Mesendoderm (in vitro differentiated cells): Measurements from ENCODE around the gene PARVB.

Experiments used
- DNase-seq: peaks from one replicate; pipeline ENCODE4 v3.0.0; 2013
- H2AK5ac ChIP-seq: 2 replicates; pipeline ENCODE4 v1.6.1; 2013; ENCODE audit warnings: low read length, inconsistent platforms
- H2BK120ac ChIP-seq: 2 replicates; pipeline ENCODE4 v1.6.1; 2013; ENCODE audit warnings: low read depth, mild to moderate bottlenecking, low read length, moderate library complexity, mixed read lengths
- H2BK15ac ChIP-seq: replicated peaks from 2 replicates; pipeline ENCODE4 v1.6.1; 2013; ENCODE audit warnings: low read depth, mild to moderate bottlenecking, moderate library complexity
- H2BK5ac ChIP-seq: 2 replicates; pipeline ENCODE4 v1.6.1; 2013; ENCODE audit warnings: low read length, inconsistent platforms
- H3K18ac ChIP-seq: 2 replicates; pipeline ENCODE4 v1.6.1; 2013; ENCODE audit warnings: mild to moderate bottlenecking, low read length, mixed read lengths
- H3K23ac ChIP-seq: one replicate; pipeline ENCODE4 v1.6.1; 2013; ENCODE audit warnings: low read length
- H3K27ac ChIP-seq: 2 replicates; pipeline ENCODE4 v1.5.1; 2013; ENCODE audit warnings: low read depth, mild to moderate bottlenecking, inconsistent platforms, low read length, moderate library complexity
- H3K27me3 ChIP-seq: 2 replicates; pipeline ENCODE4 v1.6.1; 2013; ENCODE audit warnings: low read length, control low read depth, mild to moderate bottlenecking, inconsistent platforms; ENCODE audit not compliant: insufficient read depth, poor library complexity
- H3K36me3 ChIP-seq: 2 replicates; pipeline ENCODE4 v1.6.1; 2013; ENCODE audit warnings: low read length, inconsistent platforms; ENCODE audit not compliant: control insufficient read depth, insufficient read depth
- H3K4ac ChIP-seq: one replicate; pipeline ENCODE4 v1.6.1; 2013; ENCODE audit warnings: low read depth, mild to moderate bottlenecking, low read length, moderate library complexity
- H3K4me1 ChIP-seq: 2 replicates; pipeline ENCODE4 v1.6.1; 2013; ENCODE audit warnings: low read depth, low read length, inconsistent platforms; ENCODE audit not compliant: control insufficient read depth
- H3K4me2 ChIP-seq: 2 replicates; pipeline ENCODE4 v1.6.1; 2013; ENCODE audit warnings: low read length
- H3K4me3 ChIP-seq: 2 replicates; pipeline ENCODE4 v1.5.1; 2013; ENCODE audit warnings: mild to moderate bottlenecking, low read length
- H3K56ac ChIP-seq: one replicate; pipeline ENCODE4 v1.6.1; 2013; ENCODE audit warnings: low read length
- H3K79me1 ChIP-seq: 2 replicates; pipeline ENCODE4 v1.6.1; 2013; ENCODE audit warnings: low read length, inconsistent platforms
- H3K79me2 ChIP-seq: 2 replicates; pipeline ENCODE4 v1.6.1; 2013; ENCODE audit warnings: mild to moderate bottlenecking, low read length; ENCODE audit not compliant: control insufficient read depth, insufficient read depth
- H3K9ac ChIP-seq: 2 replicates; pipeline ENCODE4 v1.6.1; 2013; ENCODE audit warnings: low read length, inconsistent platforms
- H4K5ac ChIP-seq: one replicate; pipeline ENCODE4 v1.6.1; 2013; ENCODE audit warnings: low read length
- H4K8ac ChIP-seq: one replicate; pipeline ENCODE4 v1.6.1; 2013; ENCODE audit warnings: low read depth, mild to moderate bottlenecking, control low read depth, low read length, moderate library complexity
- WGBS: extraction: QIAGEN DNeasy Blood & Tissue Kit; methylation state at CpG from one replicate; pipeline ENCODE4 v1.1.7; 2013; ENCODE audit warnings: low lambda C conversion rate, missing lambda C conversion rate; ENCODE audit not compliant: insufficient coverage; ENCODE audit errors: extremely low coverage; 5-methylcytosine and 5-hydroxymethylcytosine counted together

Gene PARVB

DNA sequence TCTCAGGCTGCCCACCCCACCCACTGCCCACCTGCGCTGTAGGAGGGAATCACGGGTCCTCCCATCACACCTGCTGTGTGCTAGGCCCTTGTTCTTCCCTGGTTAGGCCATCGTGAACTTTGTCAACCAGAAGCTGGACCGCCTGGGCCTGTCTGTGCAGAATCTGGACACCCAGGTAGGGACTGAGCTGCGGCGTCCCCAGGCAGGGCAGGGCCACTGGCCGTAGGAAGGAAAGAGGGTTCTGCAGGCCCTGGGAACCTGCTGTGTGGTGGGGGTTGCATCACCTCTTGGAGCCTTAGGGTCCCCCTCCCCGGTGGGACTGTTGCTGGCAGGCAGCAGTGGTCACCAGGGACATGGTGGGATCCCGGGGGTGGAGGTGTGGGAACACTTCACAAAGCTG lies 172.1 kb downstream of the PARVB start:
- H2BK15ac ChIP-seq = no peak overlapping the region
- no peak overlapping the region for H3K4ac ChIP-seq
- no peak overlapping the region for H4K8ac ChIP-seq
- H3K4me2 ChIP-seq = no peak overlapping the region
- no peak overlapping the region for H3K4me3 ChIP-seq
- no peaks in the 10 kb centered on the region for H3K27me3 ChIP-seq
- no peaks in the 10 kb centered on the region for H3K79me1 ChIP-seq
- no peaks in the 10 kb centered on the region for H3K36me3 ChIP-seq
- no peak overlapping the region for H3K56ac ChIP-seq
- no peak overlapping the region for H3K27ac ChIP-seq
- H2BK120ac ChIP-seq = no peak overlapping the region
- no peak overlapping the region for H3K23ac ChIP-seq
- no CpG with 5 or more reads among the region's 9 CpGs for WGBS
- no peaks in the 10 kb centered on the region for H3K79me2 ChIP-seq
- H3K9ac ChIP-seq = no peak overlapping the region
- no peak overlapping the region for H2AK5ac ChIP-seq
- no peaks in the 10 kb centered on the region for H3K4me1 ChIP-seq
- DNase-seq = no peak
- no peak overlapping the region for H4K5ac ChIP-seq
- no peak overlapping the region for H2BK5ac ChIP-seq
- H3K18ac ChIP-seq = no peak overlapping the region

DNA sequence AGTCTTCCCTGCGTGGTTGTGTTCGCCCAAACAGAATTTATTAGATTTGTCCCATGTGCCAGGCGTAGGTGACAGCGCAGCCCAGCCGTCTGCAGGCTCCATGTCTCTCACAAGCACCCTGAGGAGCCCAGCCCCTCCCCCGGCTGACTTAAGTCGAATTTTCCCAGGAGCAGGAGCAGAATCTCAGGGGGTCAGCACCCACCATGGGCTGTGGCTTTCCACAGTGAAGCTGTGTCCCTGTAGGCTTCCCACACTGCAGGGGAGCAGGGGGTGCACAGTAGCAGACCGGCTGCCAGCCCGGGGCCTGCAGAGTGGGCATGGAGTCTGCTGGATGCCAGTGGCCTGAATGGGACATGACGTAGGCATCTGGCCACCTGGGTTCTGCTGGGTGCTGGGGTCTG lies 172.6 kb downstream of the PARVB start:
- no peaks in the 10 kb centered on the region for H3K79me2 ChIP-seq
- H3K27ac ChIP-seq = no peak overlapping the region
- no peak overlapping the region for H3K4me2 ChIP-seq
- H2AK5ac ChIP-seq = no peak overlapping the region
- DNase-seq = no peak
- H3K4ac ChIP-seq = no peak overlapping the region
- no CpG with 5 or more reads among the region's 10 CpGs for WGBS
- H3K9ac ChIP-seq = no peak overlapping the region
- H2BK120ac ChIP-seq = no peak overlapping the region
- H3K27me3 ChIP-seq = no peaks in the 10 kb centered on the region
- H3K23ac ChIP-seq = no peak overlapping the region
- no peak overlapping the region for H3K56ac ChIP-seq
- no peak overlapping the region for H3K4me3 ChIP-seq
- no peak overlapping the region for H3K18ac ChIP-seq
- H3K4me1 ChIP-seq = no peaks in the 10 kb centered on the region
- H3K79me1 ChIP-seq = no peaks in the 10 kb centered on the region
- H4K5ac ChIP-seq = no peak overlapping the region
- H3K36me3 ChIP-seq = no peaks in the 10 kb centered on the region
- no peak overlapping the region for H4K8ac ChIP-seq
- H2BK15ac ChIP-seq = no peak overlapping the region
- no peak overlapping the region for H2BK5ac ChIP-seq

DNA sequence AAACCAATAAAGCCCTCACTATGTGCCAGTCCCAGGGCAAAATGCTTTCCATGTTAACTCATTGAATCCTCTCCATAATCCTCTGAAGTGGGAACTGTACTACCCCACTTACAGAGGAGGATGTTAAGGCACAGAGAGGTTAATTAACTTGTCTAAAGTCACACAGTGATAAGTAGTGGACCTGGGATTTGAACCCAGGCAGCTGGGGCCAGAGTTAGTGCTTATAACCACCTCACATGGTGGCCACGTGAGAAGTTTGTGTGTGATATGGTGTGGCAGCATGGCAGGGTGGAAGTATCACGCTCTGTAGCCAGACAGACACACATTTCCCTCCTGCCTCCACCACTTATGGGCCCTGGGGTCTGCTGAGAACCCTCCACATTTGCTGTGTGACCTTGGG lies 173.2 kb downstream of the PARVB start:
- DNase-seq = no peak

DNA sequence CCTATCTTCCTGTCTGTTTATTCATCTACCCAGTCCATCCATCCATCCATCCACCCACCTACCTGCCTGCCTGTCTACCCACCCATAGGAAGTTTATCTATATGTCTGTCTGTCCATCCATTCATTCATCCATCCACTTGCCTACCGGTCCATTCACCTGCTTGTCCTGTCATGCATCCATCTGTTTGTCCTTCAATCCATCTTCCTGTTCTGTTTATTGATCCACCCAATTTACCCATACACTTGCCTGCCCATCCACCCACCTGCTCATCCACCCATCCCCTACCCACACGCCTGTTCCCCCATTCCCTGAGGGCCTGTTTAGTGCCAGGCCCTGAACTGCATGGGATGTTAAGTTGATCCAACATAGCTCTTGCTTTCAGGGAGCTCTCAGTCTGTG lies 175.1 kb downstream of the PARVB start:
- H2AK5ac ChIP-seq = no peak overlapping the region
- H4K5ac ChIP-seq = no peak overlapping the region
- H3K36me3 ChIP-seq = no peaks in the 10 kb centered on the region
- H3K4ac ChIP-seq = no peak overlapping the region
- H3K18ac ChIP-seq = no peak overlapping the region
- H3K4me2 ChIP-seq = no peak overlapping the region
- no peaks in the 10 kb centered on the region for H3K27me3 ChIP-seq
- H4K8ac ChIP-seq = no peak overlapping the region
- H3K4me3 ChIP-seq = no peak overlapping the region
- no peak overlapping the region for H2BK5ac ChIP-seq
- H3K79me1 ChIP-seq = no peaks in the 10 kb centered on the region
- H3K4me1 ChIP-seq = no peaks in the 10 kb centered on the region
- DNase-seq = no peak
- no peak overlapping the region for H2BK120ac ChIP-seq
- no peak overlapping the region for H3K9ac ChIP-seq
- H3K56ac ChIP-seq = no peak overlapping the region
- WGBS = no CpG with 5 or more reads among the region's 2 CpGs
- no peak overlapping the region for H2BK15ac ChIP-seq
- no peak overlapping the region for H3K23ac ChIP-seq
- no peak overlapping the region for H3K27ac ChIP-seq
- no peaks in the 10 kb centered on the region for H3K79me2 ChIP-seq

More for the DNA sequence above, 173.2 kb downstream of the PARVB start:
- Histone ChIP-seq H3K4me3 (no peak overlapping the region), H3K9ac (no peak overlapping the region), H3K27ac (no peak overlapping the region), H3K23ac (no peak overlapping the region), H2BK120ac (no peak overlapping the region), H3K56ac (no peak overlapping the region), H3K18ac (no peak overlapping the region), H3K36me3 (no peaks in the 10 kb centered on the region), H3K4me2 (no peak overlapping the region), H3K4me1 (no peaks in the 10 kb centered on the region), H3K4ac (no peak overlapping the region), H4K5ac (no peak overlapping the region), H4K8ac (no peak overlapping the region), H3K79me1 (no peaks in the 10 kb centered on the region), H2AK5ac (no peak overlapping the region), H3K79me2 (no peaks in the 10 kb centered on the region), H2BK5ac (no peak overlapping the region), H2BK15ac (no peak overlapping the region), H3K27me3 (no peaks in the 10 kb centered on the region)
- no CpG with 5 or more reads among the region's 2 CpGs for WGBS

DNA sequence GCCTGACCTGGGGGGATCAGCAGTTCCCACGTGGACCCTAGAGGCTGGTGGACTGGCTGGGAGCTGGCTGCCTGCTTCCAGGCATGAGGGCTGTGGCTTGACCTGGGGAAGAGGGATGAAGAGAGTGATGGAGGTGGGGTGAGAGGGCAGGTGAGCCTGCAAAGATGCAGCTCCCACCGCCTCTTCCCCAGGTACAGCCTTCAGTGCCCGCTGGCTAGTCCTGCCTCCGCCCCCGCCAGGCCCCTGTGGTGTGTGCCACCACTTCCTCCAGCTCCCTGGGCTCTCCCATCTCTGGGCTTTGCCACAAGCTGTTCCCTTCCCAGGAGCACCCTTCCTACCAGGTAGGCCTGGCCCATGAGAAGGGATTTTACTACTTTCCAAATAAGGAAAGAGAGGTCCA lies 175.8 kb downstream of the PARVB start:
- Histone ChIP-seq H3K4ac (no peak overlapping the region), H3K27me3 (no peaks in the 10 kb centered on the region), H3K4me3 (no peak overlapping the region), H3K36me3 (no peaks in the 10 kb centered on the region), H3K27ac (no peak overlapping the region), H2BK5ac (no peak overlapping the region), H2AK5ac (no peak overlapping the region), H4K8ac (no peak overlapping the region), H3K23ac (no peak overlapping the region), H3K79me2 (no peaks in the 10 kb centered on the region), H2BK15ac (no peak overlapping the region), H3K79me1 (no peaks in the 10 kb centered on the region), H2BK120ac (no peak overlapping the region), H3K56ac (no peak overlapping the region), H3K4me2 (no peak overlapping the region), H3K4me1 (no peaks in the 10 kb centered on the region), H3K9ac (no peak overlapping the region), H3K18ac (no peak overlapping the region), H4K5ac (no peak overlapping the region)
- DNase-seq = no peak
- WGBS = no CpG with 5 or more reads among the region's 5 CpGs

DNA sequence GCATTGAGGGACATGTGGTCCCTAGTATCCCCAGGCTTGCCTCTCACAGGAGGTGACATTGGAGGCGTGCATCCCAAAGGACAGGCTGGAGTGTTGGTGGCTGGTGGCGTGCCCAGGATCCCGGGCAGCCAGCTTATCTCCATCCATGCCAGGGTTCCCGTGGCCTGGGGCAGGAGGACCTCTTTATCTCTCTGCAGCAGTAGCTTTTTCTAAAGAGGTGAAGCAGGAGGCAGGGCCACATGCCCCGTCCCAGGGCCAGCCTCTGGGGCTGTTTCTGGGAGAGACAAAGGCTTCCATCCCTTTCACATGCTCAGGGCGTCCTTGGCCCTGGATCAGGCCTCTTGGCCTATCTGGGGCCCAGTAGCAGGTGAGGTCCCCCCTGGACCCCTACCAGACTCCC lies 176.3 kb downstream of the PARVB start:
- Histone ChIP-seq H3K27me3 (no peaks in the 10 kb centered on the region), H2BK15ac (no peak overlapping the region), H3K27ac (no peak overlapping the region), H3K56ac (no peak overlapping the region), H3K79me1 (no peaks in the 10 kb centered on the region), H2AK5ac (no peak overlapping the region), H3K4me2 (no peak overlapping the region), H4K8ac (no peak overlapping the region), H3K9ac (no peak overlapping the region), H4K5ac (no peak overlapping the region), H3K36me3 (no peaks in the 10 kb centered on the region), H3K18ac (no peak overlapping the region), H3K23ac (no peak overlapping the region), H3K4me1 (no peaks in the 10 kb centered on the region), H3K79me2 (no peaks in the 10 kb centered on the region), H2BK120ac (no peak overlapping the region), H2BK5ac (no peak overlapping the region), H3K4ac (no peak overlapping the region), H3K4me3 (no peak overlapping the region)
- WGBS = no CpG with 5 or more reads among the region's 6 CpGs
- no peak for DNase-seq
